ENCODE measurements around the gene NIPAL3.
A peak's percentile ranks its signal among the peaks of the same experiment; 100 is the strongest.

DNA sequence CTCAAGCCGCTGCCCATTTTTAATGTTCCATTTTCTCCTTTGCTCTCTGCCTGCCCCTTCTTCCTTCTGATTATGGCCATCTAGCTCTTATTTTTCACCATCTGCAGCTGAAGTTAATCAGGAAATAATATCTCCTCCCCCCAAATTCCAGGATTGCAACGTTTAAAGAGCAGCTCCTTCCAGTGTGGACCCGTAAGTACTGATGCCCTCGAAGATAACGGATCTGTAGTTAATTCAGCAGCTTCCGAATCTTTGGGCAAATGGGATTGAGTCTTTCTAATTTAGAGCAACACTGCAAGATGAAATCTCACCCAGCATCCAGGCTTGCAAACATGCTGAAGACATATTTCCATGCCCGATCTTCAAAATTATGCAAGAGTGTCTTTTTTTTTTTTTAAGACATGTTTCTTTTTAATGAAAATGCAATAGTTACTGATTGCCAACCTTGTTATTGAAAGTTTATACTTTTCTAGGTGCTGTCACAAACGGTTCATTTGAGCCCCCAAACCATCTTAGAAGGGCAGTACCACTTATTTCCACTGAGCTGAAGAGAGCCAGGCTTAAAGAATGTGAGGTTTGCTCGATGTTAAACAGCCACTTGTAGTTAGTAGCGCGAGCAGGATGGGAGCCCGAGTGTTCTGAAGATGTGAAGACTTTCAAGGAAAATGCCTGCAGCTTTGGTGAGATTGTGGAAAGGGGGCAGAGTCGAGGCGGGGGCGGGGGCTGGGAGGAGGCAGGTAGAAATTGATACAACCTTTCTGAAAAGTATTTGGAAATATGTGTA lies 76.2 kb downstream of the NIPAL3 start:
- TF ChIP-seq GATA2 (IDR thresholded peaks at IDR 0.05; ENCODE audit: low read depth, low read length), result peak; percentile 71
- peak; percentile 43; the same call in 1 of the 2 replicates for TF ChIP-seq GATA3 (IDR thresholded peaks at IDR 0.05; ENCODE audit: low read depth, low read length)

Measured in SH-SY5Y (cell line).